GM23248 (cell line): ENCODE measurements around the gene HOXA11.

ENCODE experiments used
- EZH2 ChIP-seq: fragments of 200-600 bp; sonication (generic); IDR thresholded peaks from 2 replicates; pipeline ENCODE4 v1.6.1; 2018; ENCODE audit warnings: antibody characterized with exemption, mild to moderate bottlenecking; ENCODE audit not compliant: insufficient read depth, poor library complexity, severe bottlenecking
- EZH2phosphoT487 ChIP-seq: fragments of 200-600 bp; sonication (generic); IDR thresholded peaks from 2 replicates; pipeline ENCODE4 v1.6.1; 2018; ENCODE audit warnings: antibody characterized with exemption, moderate library complexity, mild to moderate bottlenecking, low read depth; ENCODE audit not compliant: insufficient read depth

DNA sequence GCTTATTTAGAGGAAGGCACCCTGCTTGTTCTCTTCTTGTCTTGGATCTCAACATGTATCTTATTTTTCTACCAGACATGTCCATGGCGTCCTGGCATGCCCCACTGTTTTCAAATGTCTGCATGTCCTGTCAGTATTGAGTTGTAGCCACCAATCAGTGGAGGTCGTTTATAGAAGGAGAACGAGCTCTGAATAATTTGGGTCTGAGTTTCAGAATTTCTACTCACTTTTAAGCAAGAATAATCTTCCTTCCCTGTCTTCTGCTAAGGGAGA lies 17.8 kb upstream of the HOXA11 start:
- no peak for TF ChIP-seq EZH2
- TF ChIP-seq EZH2phosphoT487 = no peak
